GM23248 (cell line): Measurements from ENCODE around the gene CTAG1B.

Experiments
- EZH2 ChIP-seq: fragments of 200-600 bp; sonication (generic); IDR thresholded peaks from 2 replicates; pipeline ENCODE4 v1.6.1; 2018; ENCODE audit warnings: antibody characterized with exemption, mild to moderate bottlenecking; ENCODE audit not compliant: insufficient read depth, poor library complexity, severe bottlenecking
- EZH2phosphoT487 ChIP-seq: fragments of 200-600 bp; sonication (generic); IDR thresholded peaks from 2 replicates; pipeline ENCODE4 v1.6.1; 2018; ENCODE audit warnings: antibody characterized with exemption, moderate library complexity, mild to moderate bottlenecking, low read depth; ENCODE audit not compliant: insufficient read depth

GRCh38 chrX:154605566-154605965 is 13.5 kb downstream of the CTAG1B start:
- no peak for TF ChIP-seq EZH2phosphoT487
- TF ChIP-seq EZH2, result no peak
